Fibroblast of skin of abdomen (primary cell): ENCODE data around the gene FMOD.
"Not testable (repeated sequence)": the region's sequence is repeated elsewhere in the genome, so short reads cannot be mapped to it uniquely, and the experiment has no call there.

Source experiments
- DNase-seq: peaks from one replicate; pipeline ENCODE4 v3.0.0-alpha.2; 2013

The FMOD gene

DNA sequence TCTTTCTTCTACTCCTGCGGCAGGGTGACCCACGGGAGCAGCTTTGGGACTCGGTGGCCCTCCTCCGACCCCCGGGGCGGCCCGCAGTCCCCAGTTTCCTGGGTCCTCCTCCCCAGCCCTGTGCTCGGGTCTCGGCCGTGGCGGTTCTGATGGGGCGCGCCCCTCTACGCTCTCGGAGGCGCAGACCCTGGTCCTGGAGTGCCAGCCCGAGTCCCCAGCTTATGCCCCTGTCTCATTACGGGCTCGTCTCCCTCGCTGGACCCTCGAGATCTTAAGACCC lies 45.2 kb downstream of the FMOD start:
- DNase-seq, result no peak

DNA sequence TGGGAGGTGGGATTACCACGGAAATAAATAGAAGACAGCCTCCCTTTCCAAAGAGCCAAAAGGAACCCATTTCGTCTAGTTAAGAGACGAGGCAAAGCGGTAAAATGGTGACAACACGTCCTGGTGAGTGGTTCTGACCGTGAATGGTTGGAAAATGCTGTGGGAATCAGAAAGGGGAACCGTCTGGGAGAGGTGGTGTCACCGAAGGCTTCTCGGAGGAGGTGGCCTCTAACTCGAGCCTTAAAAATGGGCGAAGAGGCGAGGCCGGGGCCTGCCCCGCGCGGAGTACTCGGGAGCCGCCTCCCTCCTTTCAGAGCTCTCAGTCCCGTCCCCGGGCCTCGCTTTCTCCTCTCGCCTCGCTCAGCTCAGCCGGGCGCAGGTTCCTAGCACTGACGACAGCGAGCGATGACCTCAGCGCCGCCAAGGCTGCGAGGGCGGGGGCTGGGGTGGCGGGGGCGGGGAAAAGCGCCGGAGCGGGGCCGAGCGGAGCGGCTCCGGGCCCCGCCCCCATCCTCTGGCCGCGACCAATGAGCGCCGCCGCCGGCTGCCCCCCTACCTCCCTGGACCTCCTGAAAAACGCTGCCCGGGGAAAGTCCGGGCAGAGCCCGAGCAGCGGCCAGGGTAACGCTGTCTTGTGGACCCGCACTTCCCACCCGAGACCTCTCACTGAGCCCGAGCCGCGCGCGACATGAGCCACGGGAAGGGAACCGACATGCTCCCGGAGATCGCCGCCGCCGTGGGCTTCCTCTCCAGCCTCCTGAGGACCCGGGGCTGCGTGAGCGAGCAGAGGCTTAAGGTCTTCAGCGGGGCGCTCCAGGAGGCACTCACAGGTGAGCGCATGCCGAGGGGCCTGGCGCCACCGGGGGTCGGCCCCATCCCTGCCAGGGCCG lies 45.8 kb downstream of the FMOD start, which contains the start of gene BTG2:
TSS of gene BTG2 (plus strand) at position 601 of the 890 bp plus-strand sequence. CDS start at position 689, 88 bp downstream.
- DNase-seq, result peak; percentile 84

DNA sequence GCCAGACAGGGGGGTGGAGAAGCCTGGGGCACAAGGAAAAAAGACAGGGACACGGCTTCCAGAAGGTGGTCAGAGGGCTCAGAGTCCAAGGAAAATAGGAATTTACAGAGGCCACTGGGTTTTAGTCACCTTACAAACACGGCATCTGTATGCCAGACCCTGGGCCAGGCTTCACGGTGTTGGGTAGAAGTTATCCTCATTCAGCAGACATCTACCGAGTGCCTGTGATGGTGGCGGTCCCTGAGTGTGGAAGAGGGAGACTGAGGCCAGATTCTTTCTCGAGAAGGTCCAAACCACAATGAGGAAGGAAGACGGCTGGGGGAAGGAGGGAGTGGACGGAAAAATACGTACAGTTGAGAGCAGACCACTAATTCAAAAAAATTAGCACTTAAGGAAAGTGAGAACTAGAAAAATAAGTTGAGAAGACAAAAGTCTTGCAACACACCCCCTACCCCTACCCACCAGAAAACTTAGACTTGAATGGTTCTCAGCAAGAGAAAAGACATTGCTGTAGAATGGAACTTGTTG lies 46.5 kb downstream of the FMOD start:
- no peak for DNase-seq

DNA sequence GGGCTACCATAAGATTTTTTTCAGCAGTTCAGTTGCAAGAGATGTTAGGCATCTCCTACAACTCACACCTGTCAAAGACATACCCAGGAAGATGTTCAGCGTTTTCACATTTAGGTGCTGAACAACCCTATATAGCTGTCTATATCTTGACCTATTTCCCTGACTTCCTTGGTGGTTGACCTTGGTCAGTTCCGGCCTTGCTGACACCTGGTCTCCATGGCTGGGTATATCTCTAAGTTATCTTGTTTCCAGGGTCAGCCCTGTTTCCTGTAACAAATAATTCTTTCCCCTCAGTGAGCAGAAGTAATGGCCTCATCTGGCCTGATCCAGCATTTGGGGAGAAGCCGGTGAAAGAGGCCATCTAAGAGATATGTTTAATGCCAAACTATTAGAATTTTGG lies 48.0 kb downstream of the FMOD start:
- DNase-seq, result no peak

DNA sequence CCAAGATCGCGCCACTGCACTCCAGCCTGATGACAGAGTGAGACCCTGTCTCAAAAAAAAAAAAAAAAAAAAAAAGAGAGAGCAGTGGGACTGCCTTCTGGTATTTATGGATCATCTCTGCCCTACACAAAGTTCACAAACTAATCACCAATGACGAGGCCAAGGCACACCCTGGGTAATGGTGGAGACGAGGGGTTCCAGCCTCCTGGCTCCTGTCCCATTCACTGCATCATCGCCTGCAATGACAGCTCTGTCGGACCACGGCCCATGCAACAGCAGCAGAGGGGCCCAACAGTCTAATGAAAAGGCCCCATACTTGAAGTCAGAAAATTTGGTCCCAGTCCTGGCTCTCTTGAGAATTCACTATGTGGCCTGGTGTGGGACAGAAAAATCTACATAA lies 48.5 kb downstream of the FMOD start:
- no peak for DNase-seq

DNA sequence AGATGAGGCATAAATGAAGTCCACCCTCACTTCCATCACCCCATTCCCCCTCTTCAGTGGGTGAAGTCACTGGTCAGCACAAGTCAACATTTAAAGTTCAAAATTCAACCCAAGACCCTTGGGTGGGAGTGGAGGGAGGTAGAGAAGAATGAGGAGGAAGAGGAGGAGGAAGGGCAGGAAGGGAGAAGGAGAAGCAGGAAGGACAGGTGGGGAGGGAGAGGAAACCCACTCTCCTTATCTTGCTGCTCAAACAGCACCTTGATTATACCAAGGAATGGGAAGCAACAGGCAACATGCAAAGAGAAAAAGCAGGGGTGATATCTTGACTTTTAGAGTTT lies 49.6 kb downstream of the FMOD start:
- no peak for DNase-seq

DNA sequence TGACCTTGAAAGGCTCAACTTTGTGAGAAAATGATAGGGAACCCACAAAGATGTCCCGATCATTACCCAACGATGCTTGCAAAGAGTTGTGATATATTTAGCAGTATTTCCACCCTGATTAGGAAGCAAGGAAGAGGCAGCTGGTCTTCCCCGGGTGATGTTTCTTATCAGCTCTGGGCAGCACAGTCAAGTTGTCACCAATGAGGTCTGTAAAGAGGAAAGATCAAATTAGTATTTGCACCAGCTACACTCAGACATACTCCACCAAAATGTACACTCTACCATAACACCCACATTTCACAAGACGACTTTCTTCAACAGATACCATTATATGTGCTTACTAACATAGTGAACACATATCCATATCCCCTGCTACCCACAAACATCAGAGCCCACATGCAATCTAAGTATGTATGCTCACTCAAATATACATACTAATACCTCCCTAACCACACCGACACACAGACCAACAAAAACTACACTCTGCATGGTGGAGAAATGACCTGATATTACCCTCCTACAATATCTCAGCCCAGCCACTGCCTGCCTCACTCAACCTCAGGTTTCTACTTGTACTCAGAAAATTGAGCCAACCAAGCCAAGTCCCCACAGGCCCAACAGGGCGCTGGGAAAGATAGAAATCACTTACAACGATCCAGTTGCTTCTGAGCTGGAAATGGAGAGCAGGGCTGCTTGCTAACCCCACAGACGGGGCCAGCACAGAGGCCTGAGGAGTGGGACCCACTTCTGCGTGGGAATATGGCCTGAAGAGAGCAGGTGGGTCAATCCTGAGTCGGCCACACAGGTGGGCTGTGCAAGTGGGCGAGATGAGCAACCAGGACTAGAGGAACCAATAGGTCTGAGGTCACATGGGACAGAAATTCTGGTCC lies 50.2 kb downstream of the FMOD start:
- no peak for DNase-seq

DNA sequence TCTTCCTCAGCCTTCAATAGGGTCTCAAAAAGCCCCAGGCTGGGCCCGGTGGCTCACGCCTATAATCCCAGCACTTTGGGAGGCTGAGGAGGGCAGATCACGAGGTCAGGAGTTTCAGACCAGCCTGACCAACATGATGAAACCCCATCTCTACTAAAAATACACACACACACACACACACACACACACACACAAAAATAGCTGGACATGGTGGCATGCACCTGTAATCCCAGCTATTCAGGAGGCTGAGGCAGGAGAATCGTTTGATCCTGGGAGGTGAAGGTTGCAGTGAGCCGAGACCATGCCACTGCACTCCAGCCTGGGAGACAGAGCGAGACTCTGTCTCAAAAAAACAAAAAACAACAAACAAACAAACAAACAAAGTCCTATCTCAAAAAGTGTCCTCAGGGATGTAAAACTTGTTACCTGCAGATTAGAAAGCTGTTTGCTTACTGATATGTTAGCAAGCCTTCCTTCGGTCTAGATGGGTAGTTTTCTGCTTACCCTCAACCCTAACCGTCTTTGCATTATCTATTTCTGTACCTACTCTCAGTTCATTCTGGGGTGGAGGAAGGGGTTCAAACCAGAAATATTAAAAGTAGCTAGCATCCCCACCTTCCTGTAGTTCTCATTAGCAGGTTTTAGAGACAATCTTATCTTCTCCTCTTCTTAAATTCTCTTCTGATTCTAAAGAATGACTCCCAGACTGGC lies 51.0 kb downstream of the FMOD start:
- DNase-seq, result not testable (repeated sequence)

DNA sequence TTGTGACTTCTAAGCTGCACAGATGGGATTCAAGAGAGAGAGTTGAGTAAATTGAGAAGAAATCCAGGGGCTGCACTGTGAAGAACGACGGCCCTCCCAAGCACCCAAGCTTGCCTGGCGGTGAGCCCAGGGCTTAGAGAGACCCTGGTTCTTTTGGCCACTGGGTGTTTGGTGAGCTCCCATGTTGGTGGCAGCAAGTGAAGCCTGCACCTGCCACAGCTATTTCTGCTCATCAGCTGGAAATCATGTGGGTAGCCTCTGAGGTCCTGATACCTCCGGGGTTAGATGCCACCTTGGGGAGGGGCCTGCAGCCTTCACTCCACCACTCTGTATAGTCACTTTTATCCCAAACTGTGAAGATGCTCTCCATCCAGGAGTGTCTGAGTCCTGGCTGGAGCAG lies 51.8 kb downstream of the FMOD start:
- DNase-seq, result no peak

DNA sequence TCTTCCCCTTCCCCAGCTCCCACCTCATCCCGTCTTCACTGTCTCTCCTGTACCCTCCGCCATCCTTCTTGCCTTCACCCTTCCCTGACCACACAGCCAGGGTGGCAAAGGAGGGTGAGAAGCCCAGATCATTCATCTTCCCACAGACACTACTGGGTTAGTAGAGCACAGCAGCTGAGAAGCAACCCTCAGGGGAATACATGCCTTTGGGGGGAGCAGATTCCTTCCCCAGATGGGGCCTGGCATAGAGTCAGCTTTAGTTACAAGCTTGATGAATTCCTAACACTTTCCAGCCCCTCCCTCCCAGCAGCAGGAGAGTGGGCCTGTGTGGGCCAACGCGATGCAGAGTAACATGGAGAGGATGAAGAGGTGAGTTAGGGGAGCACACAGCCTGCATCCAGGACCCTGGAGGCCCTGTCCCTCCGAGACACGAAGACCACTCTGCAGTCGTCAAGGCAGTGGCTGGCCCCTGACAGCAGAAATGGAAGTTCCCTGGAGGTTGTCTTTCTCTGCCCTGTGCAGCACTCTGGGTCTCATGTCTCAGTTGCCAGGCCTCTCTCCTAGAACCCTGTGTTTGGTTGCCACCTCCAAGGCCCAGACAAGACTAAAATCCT lies 54.4 kb downstream of the FMOD start:
- DNase-seq, result peak; percentile 85

DNA sequence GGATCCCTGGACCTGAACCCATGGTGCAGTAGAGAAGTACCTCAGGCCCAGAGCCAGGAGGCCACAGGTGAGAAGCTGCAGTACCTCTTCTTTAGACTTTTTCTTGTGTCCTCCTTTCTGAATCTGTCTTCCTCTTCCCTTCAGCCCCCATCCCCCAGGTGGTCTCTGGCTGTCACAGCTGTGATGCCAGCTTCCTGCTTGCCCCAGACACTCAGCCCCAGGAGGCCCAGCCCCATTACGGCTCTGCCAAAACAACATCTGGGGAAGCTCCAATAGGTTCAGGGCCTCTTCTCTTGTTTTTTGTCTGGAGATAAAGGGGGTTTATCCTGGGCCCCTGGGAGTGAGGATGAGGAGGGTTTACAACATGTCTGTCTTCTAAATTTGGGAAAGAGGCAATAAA lies 55.1 kb downstream of the FMOD start:
- DNase-seq, result no peak

DNA sequence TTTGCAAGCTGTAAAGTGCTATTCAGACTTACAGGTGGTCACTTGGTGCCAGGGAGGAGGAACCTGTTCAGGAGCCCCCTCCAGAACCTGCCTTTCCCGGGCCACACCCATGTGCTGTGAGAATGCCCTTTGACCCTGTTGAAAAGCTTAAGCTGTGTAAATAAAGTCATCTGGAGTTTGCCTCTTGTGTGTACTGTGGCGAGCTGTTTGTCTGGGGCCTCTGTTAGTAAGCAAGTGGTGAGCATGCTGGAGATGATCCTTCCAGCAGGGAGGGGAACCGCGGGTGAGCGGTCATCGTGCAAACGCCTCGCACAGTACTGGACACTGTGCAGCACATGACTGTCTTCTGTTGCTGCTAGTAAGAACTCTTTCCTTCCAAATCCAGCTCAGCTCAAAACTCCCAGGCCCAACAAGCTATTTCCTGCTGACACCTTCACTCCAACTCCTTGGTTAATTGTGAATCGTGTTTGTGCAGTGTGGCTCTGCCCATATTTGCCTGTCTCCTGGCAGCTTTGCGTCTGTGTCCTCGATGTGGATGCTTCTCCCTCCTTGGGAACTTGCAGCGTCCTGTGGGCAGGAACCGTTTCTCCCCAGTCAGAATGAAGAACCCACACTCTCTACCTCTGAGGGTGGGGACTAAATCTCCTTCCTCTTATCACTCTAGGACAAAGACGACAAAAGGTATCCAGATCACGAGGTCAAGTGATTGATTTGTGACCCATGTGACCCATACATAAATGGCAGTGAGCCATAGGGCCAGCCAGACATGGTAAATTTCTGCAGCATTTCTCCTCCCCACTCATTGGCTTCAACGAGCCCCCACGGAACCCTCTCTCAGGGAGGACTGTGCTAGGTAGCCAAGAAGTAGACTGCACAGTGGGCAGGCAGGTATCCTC lies 59.5 kb downstream of the FMOD start:
- DNase-seq, result no peak
